ENCODE measurements around the gene PIGV.

The PIGV gene

DNA sequence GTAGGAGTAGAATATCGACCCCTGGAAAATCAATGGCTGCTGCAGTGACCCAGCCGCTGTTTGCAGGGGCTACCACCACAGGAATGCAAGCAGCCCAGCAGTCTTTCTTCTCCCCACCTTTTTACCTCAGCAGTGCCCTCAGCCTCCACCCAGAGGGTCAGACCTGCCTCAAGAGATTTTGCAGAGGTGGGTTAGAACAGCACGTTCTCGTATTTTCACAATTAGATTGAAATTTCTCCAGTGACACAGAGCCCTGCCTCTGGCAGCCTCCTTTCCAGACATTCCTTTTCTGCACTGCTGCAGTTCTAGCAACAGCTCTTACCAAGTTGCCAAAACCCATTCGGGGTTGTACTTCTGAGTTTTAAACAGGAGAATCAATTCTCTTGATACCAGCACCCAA, 38.3 kb upstream of the PIGV start:
- no peak overlapping the region for H3K4me3 ChIP-seq (ENCODE audit: low read depth in 1 of 5, low read length in 5 of 5)
- peaks cover 11 to 67% (median 54%) of the 10 kb centered on the region in 5 donors for H3K4me1 ChIP-seq (ENCODE audit: control insufficient read depth in 5 of 5, insufficient read depth in 5 of 5, low read length in 5 of 5)
- H3K27me3 ChIP-seq (ENCODE audit: control insufficient read depth in 5 of 5, insufficient read depth in 4 of 5, low read length in 5 of 5), result no peaks in the 10 kb centered on the region
- H3K9me3 ChIP-seq (ENCODE audit: control insufficient read depth in 5 of 5, low read length in 5 of 5), result no peaks in the 10 kb centered on the region
- H3K36me3 ChIP-seq (ENCODE audit: control insufficient read depth in 5 of 5, insufficient read depth in 5 of 5, low read length in 5 of 5), result peaks cover 0 to 25% (median 9%) of the 10 kb centered on the region in 5 donors
- H3K27ac ChIP-seq (ENCODE audit: low read depth, low read length), result no peak overlapping the region
- no peak overlapping the region for H3K9ac ChIP-seq (ENCODE audit: low read length in 5 of 5)

DNA sequence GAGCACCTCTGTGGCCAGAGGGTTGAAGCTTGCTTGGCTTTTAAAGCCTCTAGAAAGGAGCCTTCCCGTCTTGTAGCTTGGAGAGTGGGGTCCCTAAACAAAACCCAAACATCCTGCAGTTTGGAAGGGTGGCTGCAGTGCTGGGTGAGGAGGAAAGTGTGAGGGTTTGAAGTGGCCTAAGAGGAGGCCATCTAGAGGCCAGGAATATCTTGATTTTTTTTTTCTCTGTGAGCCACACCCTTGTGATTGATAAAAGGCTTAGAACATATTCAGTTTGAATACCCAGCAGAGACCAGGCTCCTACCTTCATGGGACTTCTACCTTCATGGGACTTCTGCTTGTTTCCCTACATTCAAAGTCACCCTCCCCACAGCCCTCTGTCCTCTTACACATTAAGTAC, 37.3 kb upstream of the PIGV start:
- Histone ChIP-seq H3K27me3 (ENCODE audit: control insufficient read depth in 5 of 5, insufficient read depth in 4 of 5, low read length in 5 of 5) (no peaks in the 10 kb centered on the region), H3K9ac (ENCODE audit: low read length in 5 of 5) (peak overlapping the region in 1 of 5 donors; percentile 34), H3K27ac (ENCODE audit: low read depth, low read length) (no peak overlapping the region), H3K36me3 (ENCODE audit: control insufficient read depth in 5 of 5, insufficient read depth in 5 of 5, low read length in 5 of 5) (peaks cover 0 to 32% (median 6%) of the 10 kb centered on the region in 5 donors), H3K9me3 (ENCODE audit: control insufficient read depth in 5 of 5, low read length in 5 of 5) (no peaks in the 10 kb centered on the region), H3K4me3 (ENCODE audit: low read depth in 1 of 5, low read length in 5 of 5) (no peak overlapping the region), H3K4me1 (ENCODE audit: control insufficient read depth in 5 of 5, insufficient read depth in 5 of 5, low read length in 5 of 5) (peaks cover 10 to 60% (median 51%) of the 10 kb centered on the region in 5 donors)

DNA sequence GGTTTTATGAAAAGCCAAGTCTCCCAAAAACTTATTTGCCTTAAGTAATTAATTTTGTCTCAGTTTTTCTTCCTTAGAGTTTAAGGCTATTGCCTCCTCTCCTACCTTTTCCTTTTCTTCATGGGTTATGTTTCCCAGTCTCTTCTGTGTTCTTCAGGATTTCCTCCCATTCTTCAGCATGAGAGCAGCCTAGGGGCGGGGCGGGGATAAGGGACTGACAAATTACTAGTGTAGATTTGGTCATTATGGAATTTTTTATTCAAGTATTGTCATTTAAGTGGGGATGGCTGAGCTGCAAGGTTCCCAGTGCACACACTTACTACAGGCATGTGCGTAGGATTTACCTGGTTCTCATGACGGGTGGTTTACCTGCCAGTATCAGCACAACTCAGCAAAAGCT, 35.2 kb upstream of the PIGV start:
- H3K36me3 ChIP-seq (ENCODE audit: control insufficient read depth in 5 of 5, insufficient read depth in 5 of 5, low read length in 5 of 5), result peaks cover 0 to 25% (median 4%) of the 10 kb centered on the region in 5 donors
- H3K4me1 ChIP-seq (ENCODE audit: control insufficient read depth in 5 of 5, insufficient read depth in 5 of 5, low read length in 5 of 5), result peaks cover 10 to 56% (median 48%) of the 10 kb centered on the region in 5 donors
- H3K9ac ChIP-seq (ENCODE audit: low read length in 5 of 5), result peak overlapping the region in 1 of 5 donors; percentile 14
- H3K9me3 ChIP-seq (ENCODE audit: control insufficient read depth in 5 of 5, low read length in 5 of 5), result no peaks in the 10 kb centered on the region
- no peaks in the 10 kb centered on the region for H3K27me3 ChIP-seq (ENCODE audit: control insufficient read depth in 5 of 5, insufficient read depth in 4 of 5, low read length in 5 of 5)
- peak overlapping the region in 1 of 5 donors; percentile 5 for H3K4me3 ChIP-seq (ENCODE audit: low read depth in 1 of 5, low read length in 5 of 5)
- peak overlapping the region; percentile 49 for H3K27ac ChIP-seq (ENCODE audit: low read depth, low read length)

DNA sequence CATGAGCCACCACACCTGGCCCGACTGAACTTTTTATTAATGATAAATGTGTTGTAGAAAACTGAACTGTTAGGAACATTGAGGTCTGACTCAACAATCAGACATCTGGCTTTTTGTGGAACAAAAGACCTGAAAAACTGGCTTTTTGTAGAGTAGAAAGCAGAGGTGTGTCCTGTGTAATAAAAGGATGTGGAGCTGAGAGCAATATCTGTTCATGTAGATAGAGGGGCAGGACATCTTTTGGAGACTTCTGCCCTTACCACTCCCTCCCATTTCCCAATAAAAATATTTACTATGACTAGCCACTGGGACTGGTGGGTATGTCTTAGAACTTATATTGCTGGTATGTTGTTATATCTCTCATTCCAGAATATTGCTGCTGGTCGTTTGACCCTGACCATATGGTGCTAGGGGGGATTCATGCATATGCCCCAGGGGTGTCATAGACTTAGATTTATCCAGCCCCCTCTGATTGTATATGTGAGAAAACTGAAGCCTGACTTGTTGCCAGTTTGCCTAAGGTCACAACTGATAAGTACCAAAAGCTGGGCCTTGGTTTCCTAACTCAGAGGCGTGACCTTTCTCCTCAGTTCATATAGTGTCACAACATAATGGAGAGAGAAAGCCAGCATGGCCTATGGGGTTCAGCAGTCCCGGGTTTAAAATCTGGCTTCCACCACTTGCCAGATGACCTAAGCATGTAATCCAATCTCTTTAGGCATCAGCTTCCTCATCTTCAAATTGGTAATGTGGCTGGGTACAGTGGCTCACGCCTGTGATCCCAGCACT, 33.5 kb upstream of the PIGV start:
- Histone ChIP-seq H3K9ac (ENCODE audit: low read length in 5 of 5) (no peak overlapping the region), H3K27ac (ENCODE audit: low read depth, low read length) (peak overlapping the region; percentile 50), H3K36me3 (ENCODE audit: control insufficient read depth in 5 of 5, insufficient read depth in 5 of 5, low read length in 5 of 5) (peaks cover 0 to 38% (median 14%) of the 10 kb centered on the region in 5 donors), H3K4me1 (ENCODE audit: control insufficient read depth in 5 of 5, insufficient read depth in 5 of 5, low read length in 5 of 5) (peaks cover 10 to 44% (median 36%) of the 10 kb centered on the region in 5 donors), H3K9me3 (ENCODE audit: control insufficient read depth in 5 of 5, low read length in 5 of 5) (no peaks in the 10 kb centered on the region), H3K4me3 (ENCODE audit: low read depth in 1 of 5, low read length in 5 of 5) (no peak overlapping the region), H3K27me3 (ENCODE audit: control insufficient read depth in 5 of 5, insufficient read depth in 4 of 5, low read length in 5 of 5) (no peaks in the 10 kb centered on the region)

DNA sequence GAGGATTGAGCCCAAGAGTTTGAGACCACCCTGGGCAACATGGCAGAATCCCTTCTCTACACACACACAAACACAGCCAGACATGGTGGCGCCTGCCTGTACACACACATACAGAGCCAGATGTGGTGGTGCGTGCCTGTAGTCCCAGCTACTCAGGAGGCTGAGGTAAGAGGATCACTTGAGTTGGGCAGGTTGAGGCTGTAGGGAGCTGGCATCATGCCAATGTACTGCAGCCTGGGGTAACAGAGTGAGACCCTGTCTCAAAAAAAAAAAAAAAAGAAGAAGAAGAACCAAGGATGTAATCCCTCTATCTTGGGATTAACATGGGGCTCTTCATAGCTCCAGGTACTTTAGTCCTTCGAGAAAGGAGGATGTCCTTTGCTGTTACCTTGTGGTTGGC, 29.4 kb upstream of the PIGV start:
- H3K27me3 ChIP-seq (ENCODE audit: control insufficient read depth in 5 of 5, insufficient read depth in 4 of 5, low read length in 5 of 5), result no peaks in the 10 kb centered on the region
- H3K36me3 ChIP-seq (ENCODE audit: control insufficient read depth in 5 of 5, insufficient read depth in 5 of 5, low read length in 5 of 5), result peaks cover 6 to 54% (median 38%) of the 10 kb centered on the region in 5 donors
- no peak overlapping the region for H3K4me3 ChIP-seq (ENCODE audit: low read depth in 1 of 5, low read length in 5 of 5)
- H3K9ac ChIP-seq (ENCODE audit: low read length in 5 of 5), result no peak overlapping the region
- H3K9me3 ChIP-seq (ENCODE audit: control insufficient read depth in 5 of 5, low read length in 5 of 5), result no peaks in the 10 kb centered on the region
- H3K4me1 ChIP-seq (ENCODE audit: control insufficient read depth in 5 of 5, insufficient read depth in 5 of 5, low read length in 5 of 5), result peaks cover 0 to 12% (median 10%) of the 10 kb centered on the region in 5 donors
- H3K27ac ChIP-seq (ENCODE audit: low read depth, low read length), result no peak overlapping the region

DNA sequence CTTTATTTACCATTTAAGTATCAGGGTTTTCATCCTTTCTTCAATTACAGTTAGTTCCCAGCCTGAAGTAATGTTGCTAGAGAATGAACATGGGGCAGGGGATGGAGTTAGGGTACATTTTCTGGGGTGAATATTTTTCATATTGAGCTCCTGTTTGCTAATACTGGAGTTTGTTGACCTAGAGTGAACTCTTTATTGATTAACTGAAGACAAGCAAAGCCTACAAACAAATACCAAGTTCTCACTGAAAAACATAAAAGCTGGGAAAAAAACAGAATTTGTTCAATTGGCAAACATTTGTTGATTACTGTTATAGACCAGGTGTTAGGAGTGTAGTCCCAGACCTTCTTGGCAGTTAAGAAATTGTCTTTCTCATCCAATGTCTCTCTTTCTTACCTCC, 28.2 kb upstream of the PIGV start:
- H3K36me3 ChIP-seq (ENCODE audit: control insufficient read depth in 5 of 5, insufficient read depth in 5 of 5, low read length in 5 of 5), result peaks cover 10 to 63% (median 44%) of the 10 kb centered on the region in 5 donors
- H3K4me1 ChIP-seq (ENCODE audit: control insufficient read depth in 5 of 5, insufficient read depth in 5 of 5, low read length in 5 of 5), result peaks cover 0 to 3% (median 1%) of the 10 kb centered on the region in 5 donors
- H3K9ac ChIP-seq (ENCODE audit: low read length in 5 of 5), result no peak overlapping the region
- no peak overlapping the region for H3K4me3 ChIP-seq (ENCODE audit: low read depth in 1 of 5, low read length in 5 of 5)
- H3K27me3 ChIP-seq (ENCODE audit: control insufficient read depth in 5 of 5, insufficient read depth in 4 of 5, low read length in 5 of 5), result no peaks in the 10 kb centered on the region
- H3K9me3 ChIP-seq (ENCODE audit: control insufficient read depth in 5 of 5, low read length in 5 of 5), result no peaks in the 10 kb centered on the region
- no peak overlapping the region for H3K27ac ChIP-seq (ENCODE audit: low read depth, low read length)

DNA sequence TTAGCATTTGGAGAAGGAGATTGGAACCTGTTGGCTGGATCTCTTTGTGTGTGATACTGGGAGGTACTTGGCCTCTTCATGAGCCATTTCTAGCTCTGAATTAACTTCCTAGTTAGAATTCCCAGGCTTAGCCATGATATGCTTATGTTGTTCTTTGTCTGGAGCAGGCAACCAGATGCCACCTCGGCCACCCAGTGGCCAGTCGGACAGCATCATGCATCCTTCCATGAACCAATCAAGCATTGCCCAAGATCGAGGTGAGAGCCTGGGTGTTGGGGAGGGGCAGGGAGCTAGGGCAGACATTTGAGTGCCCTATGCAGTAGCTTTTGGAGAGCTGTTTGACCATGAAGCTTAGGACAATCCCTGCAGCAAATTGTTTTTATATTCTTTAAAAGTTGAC, 26.5 kb upstream of the PIGV start:
- Histone ChIP-seq H3K4me1 (ENCODE audit: control insufficient read depth in 5 of 5, insufficient read depth in 5 of 5, low read length in 5 of 5) (no peaks in the 10 kb centered on the region), H3K36me3 (ENCODE audit: control insufficient read depth in 5 of 5, insufficient read depth in 5 of 5, low read length in 5 of 5) (peaks cover 10 to 66% (median 52%) of the 10 kb centered on the region in 5 donors), H3K9me3 (ENCODE audit: control insufficient read depth in 5 of 5, low read length in 5 of 5) (no peaks in the 10 kb centered on the region), H3K27ac (ENCODE audit: low read depth, low read length) (no peak overlapping the region), H3K4me3 (ENCODE audit: low read depth in 1 of 5, low read length in 5 of 5) (no peak overlapping the region), H3K27me3 (ENCODE audit: control insufficient read depth in 5 of 5, insufficient read depth in 4 of 5, low read length in 5 of 5) (no peaks in the 10 kb centered on the region), H3K9ac (ENCODE audit: low read length in 5 of 5) (no peak overlapping the region)

DNA sequence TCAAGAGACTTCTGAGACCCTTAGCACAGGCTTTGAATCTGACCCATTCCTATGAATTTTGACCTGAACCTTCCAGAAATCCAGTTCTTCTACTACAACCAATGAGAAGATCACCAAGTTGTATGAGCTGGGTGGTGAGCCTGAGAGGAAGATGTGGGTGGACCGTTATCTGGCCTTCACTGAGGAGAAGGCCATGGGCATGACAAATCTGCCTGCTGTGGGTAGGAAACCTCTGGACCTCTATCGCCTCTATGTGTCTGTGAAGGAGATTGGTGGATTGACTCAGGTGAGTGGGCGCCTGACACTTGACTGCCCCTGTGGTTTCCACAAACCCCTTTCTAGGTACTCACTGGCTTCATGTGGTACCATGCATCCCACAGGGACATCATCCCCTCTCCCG, 20.0 kb upstream of the PIGV start:
- no peaks in the 10 kb centered on the region for H3K27me3 ChIP-seq (ENCODE audit: control insufficient read depth in 5 of 5, insufficient read depth in 4 of 5, low read length in 5 of 5)
- no peak overlapping the region for H3K4me3 ChIP-seq (ENCODE audit: low read depth in 1 of 5, low read length in 5 of 5)
- peaks cover 8 to 32% (median 25%) of the 10 kb centered on the region in 5 donors for H3K4me1 ChIP-seq (ENCODE audit: control insufficient read depth in 5 of 5, insufficient read depth in 5 of 5, low read length in 5 of 5)
- peak overlapping the region in 2 of 5 donors; percentile 25 to 53 for H3K9ac ChIP-seq (ENCODE audit: low read length in 5 of 5)
- no peaks in the 10 kb centered on the region for H3K9me3 ChIP-seq (ENCODE audit: control insufficient read depth in 5 of 5, low read length in 5 of 5)
- H3K36me3 ChIP-seq (ENCODE audit: control insufficient read depth in 5 of 5, insufficient read depth in 5 of 5, low read length in 5 of 5), result peaks cover 31 to 87% (median 79%) of the 10 kb centered on the region in 5 donors
- no peak overlapping the region for H3K27ac ChIP-seq (ENCODE audit: low read depth, low read length)

DNA sequence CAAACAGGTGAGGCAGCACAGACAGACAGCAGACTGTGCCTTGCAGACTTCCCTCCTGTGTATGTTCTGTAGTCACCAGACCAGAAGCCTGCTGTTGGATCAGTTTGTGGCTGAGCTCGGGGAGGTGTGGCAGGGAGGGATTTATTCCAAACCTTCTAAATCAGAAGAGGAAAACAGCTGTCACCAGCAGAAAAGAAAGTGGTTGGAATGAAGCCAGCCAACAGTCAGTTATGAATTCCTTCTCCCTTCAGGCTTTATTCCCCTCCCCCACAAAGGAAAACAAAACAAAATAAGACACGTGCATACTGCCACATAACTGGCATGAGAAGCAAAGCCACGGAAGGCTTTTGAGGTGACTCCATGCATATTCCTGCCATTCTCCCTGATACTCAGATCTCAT, 19.0 kb upstream of the PIGV start:
- no peak overlapping the region for H3K27ac ChIP-seq (ENCODE audit: low read depth, low read length)
- peaks cover 35 to 87% (median 83%) of the 10 kb centered on the region in 5 donors for H3K36me3 ChIP-seq (ENCODE audit: control insufficient read depth in 5 of 5, insufficient read depth in 5 of 5, low read length in 5 of 5)
- H3K9ac ChIP-seq (ENCODE audit: low read length in 5 of 5), result peak overlapping the region in 3 of 5 donors; percentile 6 to 13 (median 11)

DNA sequence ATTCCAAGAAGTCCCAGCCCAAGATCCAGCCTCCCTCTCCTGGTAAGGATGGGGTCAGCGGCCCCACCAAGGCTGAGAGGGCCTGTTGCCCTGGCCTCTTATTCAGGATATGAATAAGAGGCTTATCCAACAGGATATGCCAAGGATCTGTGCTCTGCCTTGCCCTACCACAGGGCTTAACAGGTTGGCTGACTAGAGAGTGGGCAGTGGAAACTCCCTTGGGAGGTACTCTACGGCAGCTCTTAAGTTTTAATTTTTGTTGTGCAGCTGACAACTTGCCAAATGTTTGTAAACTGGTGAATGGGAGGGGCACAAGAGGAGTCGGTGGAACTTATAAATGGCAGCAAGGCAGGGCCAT, 16.5 kb upstream of the PIGV start:
- no peak overlapping the region for H3K4me3 ChIP-seq (ENCODE audit: low read depth in 1 of 5, low read length in 5 of 5)
- H3K36me3 ChIP-seq (ENCODE audit: control insufficient read depth in 5 of 5, insufficient read depth in 5 of 5, low read length in 5 of 5), result peaks cover 37 to 93% (median 92%) of the 10 kb centered on the region in 5 donors
- H3K27me3 ChIP-seq (ENCODE audit: control insufficient read depth in 5 of 5, insufficient read depth in 4 of 5, low read length in 5 of 5), result no peaks in the 10 kb centered on the region
- H3K4me1 ChIP-seq (ENCODE audit: control insufficient read depth in 5 of 5, insufficient read depth in 5 of 5, low read length in 5 of 5), result peaks cover 8 to 32% (median 25%) of the 10 kb centered on the region in 5 donors
- H3K9ac ChIP-seq (ENCODE audit: low read length in 5 of 5), result no peak overlapping the region
- H3K9me3 ChIP-seq (ENCODE audit: control insufficient read depth in 5 of 5, low read length in 5 of 5), result no peaks in the 10 kb centered on the region
- peak overlapping the region; percentile 33 for H3K27ac ChIP-seq (ENCODE audit: low read depth, low read length)

More for the DNA sequence above, 19.0 kb upstream of the PIGV start:
- Histone ChIP-seq H3K4me3 (ENCODE audit: low read depth in 1 of 5, low read length in 5 of 5) (no peak overlapping the region), H3K4me1 (ENCODE audit: control insufficient read depth in 5 of 5, insufficient read depth in 5 of 5, low read length in 5 of 5) (peaks cover 8 to 32% (median 25%) of the 10 kb centered on the region in 5 donors), H3K9me3 (ENCODE audit: control insufficient read depth in 5 of 5, low read length in 5 of 5) (no peaks in the 10 kb centered on the region), H3K27me3 (ENCODE audit: control insufficient read depth in 5 of 5, insufficient read depth in 4 of 5, low read length in 5 of 5) (no peaks in the 10 kb centered on the region)

All from subcutaneous abdominal adipose tissue (tissue), 5 donors.